Trophoblast cell (in vitro differentiated cells and primary cell): ENCODE data around the gene SLC10A3.

ENCODE experiments used
- DNase-seq, 2 donors: peaks; one replicate each; pipeline ENCODE4 v3.0.0-alpha.2; 2016
- H2AFZ ChIP-seq: 2 replicates; pipeline ENCODE4 v1.6.1; 2013; ENCODE audit warnings: low read length, moderate library complexity, mild to moderate bottlenecking; ENCODE audit not compliant: insufficient read depth, poor library complexity
- H2AK5ac ChIP-seq: 2 replicates; pipeline ENCODE4 v1.6.1; 2013; ENCODE audit warnings: mild to moderate bottlenecking, low read length
- H2BK120ac ChIP-seq: 2 replicates; pipeline ENCODE4 v1.6.1; 2013; ENCODE audit warnings: low read length, mild to moderate bottlenecking, moderate library complexity; ENCODE audit not compliant: insufficient read depth, poor library complexity
- H2BK12ac ChIP-seq: 2 replicates; pipeline ENCODE4 v1.6.1; 2013; ENCODE audit warnings: mild to moderate bottlenecking, low read length, moderate library complexity
- H2BK5ac ChIP-seq: 2 replicates; pipeline ENCODE4 v1.6.1; 2013; ENCODE audit warnings: low read length, low read depth, moderate library complexity, mild to moderate bottlenecking; ENCODE audit not compliant: poor library complexity
- H3K14ac ChIP-seq: 2 replicates; pipeline ENCODE4 v1.6.1; 2013; ENCODE audit warnings: mild to moderate bottlenecking, low read length
- H3K18ac ChIP-seq: 2 replicates; pipeline ENCODE4 v1.6.1; 2013; ENCODE audit warnings: mild to moderate bottlenecking, low read length
- H3K23ac ChIP-seq: 2 replicates; pipeline ENCODE4 v1.6.1; 2013; ENCODE audit warnings: low read length
- H3K27ac ChIP-seq: 2 replicates; pipeline ENCODE4 v1.5.1; 2013; ENCODE audit warnings: low read depth, mild to moderate bottlenecking, inconsistent platforms, low read length, moderate library complexity
- H3K27me3 ChIP-seq: 2 replicates; pipeline ENCODE4 v1.6.1; 2013; ENCODE audit warnings: inconsistent platforms, mild to moderate bottlenecking, low read length, moderate library complexity; ENCODE audit not compliant: insufficient read depth
- H3K36me3 ChIP-seq, 2 experiments: 1 replicate in 1 of 2; 2 replicates in 1 of 2; pipeline ENCODE4 v1.6.1; 2013; ENCODE audit warnings: low read length in 2 of 2, mild to moderate bottlenecking in 2 of 2, moderate library complexity in 1 of 2; ENCODE audit not compliant: insufficient read depth in 2 of 2, control insufficient read depth in 1 of 2
- H3K4ac ChIP-seq: 2 replicates; pipeline ENCODE4 v1.6.1; 2013; ENCODE audit warnings: low read depth, mild to moderate bottlenecking, low read length, moderate library complexity
- H3K4me1 ChIP-seq, 2 experiments: 1 replicate in 1 of 2; 2 replicates in 1 of 2; pipeline ENCODE4 v1.6.1; 2013; ENCODE audit warnings: low read length in 2 of 2, mild to moderate bottlenecking in 2 of 2, moderate library complexity in 1 of 2; ENCODE audit not compliant: insufficient read depth in 2 of 2, control insufficient read depth in 1 of 2
- H3K4me2 ChIP-seq: 2 replicates; pipeline ENCODE4 v1.6.1; 2013; ENCODE audit warnings: inconsistent platforms, mild to moderate bottlenecking, low read length, moderate library complexity
- H3K4me3 ChIP-seq: 2 replicates; pipeline ENCODE4 v1.5.1; 2013; ENCODE audit warnings: mild to moderate bottlenecking, low read depth, low read length, inconsistent platforms
- H3K79me1 ChIP-seq: one replicate; pipeline ENCODE4 v1.6.1; 2013; ENCODE audit warnings: low read length
- H3K79me2 ChIP-seq: 2 replicates; pipeline ENCODE4 v1.6.1; 2013; ENCODE audit warnings: low read length, mild to moderate bottlenecking; ENCODE audit not compliant: control insufficient read depth, insufficient read depth, poor library complexity
- H3K9ac ChIP-seq: 2 replicates; pipeline ENCODE4 v1.6.1; 2013; ENCODE audit warnings: mild to moderate bottlenecking, low read length
- H3K9me3 ChIP-seq: 2 replicates; pipeline ENCODE4 v1.6.1; 2013; ENCODE audit warnings: low read depth, mild to moderate bottlenecking, control low read depth, inconsistent platforms, low read length; ENCODE audit not compliant: insufficient read depth
- H4K12ac ChIP-seq: 2 replicates; pipeline ENCODE4 v1.6.1; 2013; ENCODE audit warnings: low read depth, mild to moderate bottlenecking, low read length, moderate library complexity
- H4K8ac ChIP-seq: 2 replicates; pipeline ENCODE4 v1.6.1; 2013; ENCODE audit warnings: low read depth, mild to moderate bottlenecking, low read length, moderate library complexity
- H4K91ac ChIP-seq: one replicate; pipeline ENCODE4 v1.6.1; 2013; ENCODE audit warnings: low read depth, mild to moderate bottlenecking, low read length, moderate library complexity
- WGBS: extraction: QIAGEN DNeasy Blood & Tissue Kit; methylation state at CpG from one replicate; pipeline ENCODE4 v1.1.7; 2013; ENCODE audit warnings: missing lambda C conversion rate; ENCODE audit not compliant: insufficient read length, insufficient coverage; ENCODE audit errors: extremely low coverage; 5-methylcytosine and 5-hydroxymethylcytosine counted together

Gene SLC10A3

GRCh38 chrX:154507673-154508383 lies 17.4 kb upstream of the SLC10A3 start:
- Histone ChIP-seq H3K79me1 (peaks cover 10% of the 10 kb centered on the region), H2BK120ac (no peak overlapping the region), H4K91ac (no peak overlapping the region), H3K23ac (no peak overlapping the region), H3K79me2 (no peaks in the 10 kb centered on the region), H4K12ac (no peak overlapping the region), H2BK12ac (no peak overlapping the region), H2BK5ac (no peak overlapping the region), H3K4me1 (peaks cover 15 to 16% of the 10 kb centered on the region in 2 experiments), H3K27ac (no peak overlapping the region), H3K9me3 (no peaks in the 10 kb centered on the region), H3K36me3 (peaks cover 24% of the 10 kb centered on the region in 2 experiments), H2AK5ac (peak overlapping the region; percentile 53), H3K9ac (no peak overlapping the region), H3K4ac (no peak overlapping the region), H2AFZ (no peak overlapping the region), H3K14ac (no peak overlapping the region), H3K18ac (no peak overlapping the region), H4K8ac (no peak overlapping the region), H3K27me3 (no peaks in the 10 kb centered on the region), H3K4me2 (no peak overlapping the region), H3K4me3 (no peak overlapping the region)
- no peak for DNase-seq
- WGBS, result no CpG with 5 or more reads among the region's 24 CpGs

- peaks cover 13 to 14% of the 10 kb centered on the region in 2 experiments for H3K4me1 ChIP-seq
- H2BK120ac ChIP-seq, result no peak overlapping the region
- no peak overlapping the region for H4K12ac ChIP-seq
- no peak overlapping the region for H2AK5ac ChIP-seq
- no peaks in the 10 kb centered on the region for H3K79me2 ChIP-seq
- no peaks in the 10 kb centered on the region for H3K9me3 ChIP-seq
- H3K4me2 ChIP-seq, result no peak overlapping the region
- H2BK5ac ChIP-seq, result no peak overlapping the region
- H2BK12ac ChIP-seq, result no peak overlapping the region
- H3K9ac ChIP-seq, result no peak overlapping the region
- peak overlapping the region; percentile 87 for H4K91ac ChIP-seq
- WGBS, result no CpG with 5 or more reads among the region's 37 CpGs
- peaks cover 10% of the 10 kb centered on the region for H3K79me1 ChIP-seq
- H3K27me3 ChIP-seq, result no peaks in the 10 kb centered on the region
- H3K27ac ChIP-seq, result peak overlapping the region; percentile 80
- DNase-seq, result no peak
- H3K14ac ChIP-seq, result no peak overlapping the region
- peak overlapping the region; percentile 6 for H3K18ac ChIP-seq
- no peak overlapping the region for H2AFZ ChIP-seq
- H3K36me3 ChIP-seq, result peaks cover 24% of the 10 kb centered on the region in 2 experiments
- H3K4me3 ChIP-seq, result no peak overlapping the region
- no peak overlapping the region for H3K4ac ChIP-seq
- no peak overlapping the region for H4K8ac ChIP-seq
- H3K23ac ChIP-seq, result no peak overlapping the region
These were observed 16.3 kb upstream of the SLC10A3 start for GRCh38 chrX:154506483-154507332.

GRCh38 chrX:154505734-154506133 lies 15.3 kb upstream of the SLC10A3 start:
- H3K9me3 ChIP-seq, result no peaks in the 10 kb centered on the region
- peak overlapping the region; percentile 75 for H4K12ac ChIP-seq
- no peaks in the 10 kb centered on the region for H3K27me3 ChIP-seq
- peaks cover 10% of the 10 kb centered on the region for H3K79me1 ChIP-seq
- H3K18ac ChIP-seq, result peak overlapping the region; percentile 29
- H2AK5ac ChIP-seq, result peak overlapping the region; percentile 97
- H2AFZ ChIP-seq, result no peak overlapping the region
- peak overlapping the region; percentile 60 for H4K8ac ChIP-seq
- H3K4me1 ChIP-seq, result peaks cover 12% of the 10 kb centered on the region in 2 experiments
- H3K27ac ChIP-seq, result peak overlapping the region; percentile 80
- H3K23ac ChIP-seq, result no peak overlapping the region
- no peak overlapping the region for H3K4me3 ChIP-seq
- no peak overlapping the region for H3K4ac ChIP-seq
- peak overlapping the region; percentile 87 for H4K91ac ChIP-seq
- peak overlapping the region; percentile 84 for H2BK5ac ChIP-seq
- H3K9ac ChIP-seq, result no peak overlapping the region
- H3K4me2 ChIP-seq, result no peak overlapping the region
- H3K79me2 ChIP-seq, result no peaks in the 10 kb centered on the region
- WGBS, result no CpG with 5 or more reads among the region's 12 CpGs
- peaks cover 22 to 24% of the 10 kb centered on the region in 2 experiments for H3K36me3 ChIP-seq
- H3K14ac ChIP-seq, result peak overlapping the region; percentile 66
- DNase-seq, result peak in 1 of 2 donors; percentile 15
- H2BK12ac ChIP-seq, result peak overlapping the region; percentile 84
- H2BK120ac ChIP-seq, result peak overlapping the region; percentile 86

GRCh38 chrX:154502989-154503388 lies 12.6 kb upstream of the SLC10A3 start:
- no peak overlapping the region for H2BK120ac ChIP-seq
- no peak overlapping the region for H3K18ac ChIP-seq
- H2AK5ac ChIP-seq, result no peak overlapping the region
- WGBS, result no CpG with 5 or more reads among the region's 3 CpGs
- no peak overlapping the region for H2BK5ac ChIP-seq
- H2BK12ac ChIP-seq, result no peak overlapping the region
- no peaks in the 10 kb centered on the region for H3K27me3 ChIP-seq
- H3K9me3 ChIP-seq, result no peaks in the 10 kb centered on the region
- peaks cover 12% of the 10 kb centered on the region in 2 experiments for H3K4me1 ChIP-seq
- no peak overlapping the region for H4K8ac ChIP-seq
- peaks cover 16 to 18% of the 10 kb centered on the region in 2 experiments for H3K36me3 ChIP-seq
- no peak overlapping the region for H3K14ac ChIP-seq
- no peaks in the 10 kb centered on the region for H3K79me2 ChIP-seq
- DNase-seq, result peak in 1 of 2 donors; percentile 66
- no peak overlapping the region for H3K27ac ChIP-seq
- no peak overlapping the region for H4K91ac ChIP-seq
- H2AFZ ChIP-seq, result no peak overlapping the region
- no peak overlapping the region for H3K23ac ChIP-seq
- no peak overlapping the region for H3K4me2 ChIP-seq
- H3K4ac ChIP-seq, result no peak overlapping the region
- peaks cover 10% of the 10 kb centered on the region for H3K79me1 ChIP-seq
- H4K12ac ChIP-seq, result no peak overlapping the region
- no peak overlapping the region for H3K9ac ChIP-seq
- H3K4me3 ChIP-seq, result no peak overlapping the region
